Trophoblast cell (in vitro differentiated cells and primary cell): Measurements from ENCODE around the gene LRP4.
"Not testable (repeated sequence)": the region's sequence is repeated elsewhere in the genome, so short reads cannot be mapped to it uniquely, and the experiment has no call there.

Experiments used
- DNase-seq, 2 donors: peaks; one replicate each; pipeline ENCODE4 v3.0.0-alpha.2; 2016
- H2AFZ ChIP-seq: 2 replicates; pipeline ENCODE4 v1.6.1; 2013; ENCODE audit warnings: low read length, moderate library complexity, mild to moderate bottlenecking; ENCODE audit not compliant: insufficient read depth, poor library complexity
- H2AK5ac ChIP-seq: 2 replicates; pipeline ENCODE4 v1.6.1; 2013; ENCODE audit warnings: mild to moderate bottlenecking, low read length
- H2BK120ac ChIP-seq: 2 replicates; pipeline ENCODE4 v1.6.1; 2013; ENCODE audit warnings: low read length, mild to moderate bottlenecking, moderate library complexity; ENCODE audit not compliant: insufficient read depth, poor library complexity
- H2BK12ac ChIP-seq: 2 replicates; pipeline ENCODE4 v1.6.1; 2013; ENCODE audit warnings: mild to moderate bottlenecking, low read length, moderate library complexity
- H2BK5ac ChIP-seq: 2 replicates; pipeline ENCODE4 v1.6.1; 2013; ENCODE audit warnings: low read length, low read depth, moderate library complexity, mild to moderate bottlenecking; ENCODE audit not compliant: poor library complexity
- H3K14ac ChIP-seq: 2 replicates; pipeline ENCODE4 v1.6.1; 2013; ENCODE audit warnings: mild to moderate bottlenecking, low read length
- H3K18ac ChIP-seq: 2 replicates; pipeline ENCODE4 v1.6.1; 2013; ENCODE audit warnings: mild to moderate bottlenecking, low read length
- H3K23ac ChIP-seq: 2 replicates; pipeline ENCODE4 v1.6.1; 2013; ENCODE audit warnings: low read length
- H3K27ac ChIP-seq: 2 replicates; pipeline ENCODE4 v1.5.1; 2013; ENCODE audit warnings: low read depth, mild to moderate bottlenecking, inconsistent platforms, low read length, moderate library complexity
- H3K27me3 ChIP-seq: 2 replicates; pipeline ENCODE4 v1.6.1; 2013; ENCODE audit warnings: inconsistent platforms, mild to moderate bottlenecking, low read length, moderate library complexity; ENCODE audit not compliant: insufficient read depth
- H3K36me3 ChIP-seq, 2 experiments: 1 replicate in 1 of 2; 2 replicates in 1 of 2; pipeline ENCODE4 v1.6.1; 2013; ENCODE audit warnings: low read length in 2 of 2, mild to moderate bottlenecking in 2 of 2, moderate library complexity in 1 of 2; ENCODE audit not compliant: insufficient read depth in 2 of 2, control insufficient read depth in 1 of 2
- H3K4ac ChIP-seq: 2 replicates; pipeline ENCODE4 v1.6.1; 2013; ENCODE audit warnings: low read depth, mild to moderate bottlenecking, low read length, moderate library complexity
- H3K4me1 ChIP-seq, 2 experiments: 1 replicate in 1 of 2; 2 replicates in 1 of 2; pipeline ENCODE4 v1.6.1; 2013; ENCODE audit warnings: low read length in 2 of 2, mild to moderate bottlenecking in 2 of 2, moderate library complexity in 1 of 2; ENCODE audit not compliant: insufficient read depth in 2 of 2, control insufficient read depth in 1 of 2
- H3K4me2 ChIP-seq: 2 replicates; pipeline ENCODE4 v1.6.1; 2013; ENCODE audit warnings: inconsistent platforms, mild to moderate bottlenecking, low read length, moderate library complexity
- H3K4me3 ChIP-seq: 2 replicates; pipeline ENCODE4 v1.5.1; 2013; ENCODE audit warnings: mild to moderate bottlenecking, low read depth, low read length, inconsistent platforms
- H3K79me1 ChIP-seq: one replicate; pipeline ENCODE4 v1.6.1; 2013; ENCODE audit warnings: low read length
- H3K79me2 ChIP-seq: 2 replicates; pipeline ENCODE4 v1.6.1; 2013; ENCODE audit warnings: low read length, mild to moderate bottlenecking; ENCODE audit not compliant: control insufficient read depth, insufficient read depth, poor library complexity
- H3K9ac ChIP-seq: 2 replicates; pipeline ENCODE4 v1.6.1; 2013; ENCODE audit warnings: mild to moderate bottlenecking, low read length
- H3K9me3 ChIP-seq: 2 replicates; pipeline ENCODE4 v1.6.1; 2013; ENCODE audit warnings: low read depth, mild to moderate bottlenecking, control low read depth, inconsistent platforms, low read length; ENCODE audit not compliant: insufficient read depth
- H4K12ac ChIP-seq: 2 replicates; pipeline ENCODE4 v1.6.1; 2013; ENCODE audit warnings: low read depth, mild to moderate bottlenecking, low read length, moderate library complexity
- H4K8ac ChIP-seq: 2 replicates; pipeline ENCODE4 v1.6.1; 2013; ENCODE audit warnings: low read depth, mild to moderate bottlenecking, low read length, moderate library complexity
- H4K91ac ChIP-seq: one replicate; pipeline ENCODE4 v1.6.1; 2013; ENCODE audit warnings: low read depth, mild to moderate bottlenecking, low read length, moderate library complexity
- WGBS: extraction: QIAGEN DNeasy Blood & Tissue Kit; methylation state at CpG from one replicate; pipeline ENCODE4 v1.1.7; 2013; ENCODE audit warnings: missing lambda C conversion rate; ENCODE audit not compliant: insufficient read length, insufficient coverage; ENCODE audit errors: extremely low coverage; 5-methylcytosine and 5-hydroxymethylcytosine counted together

LRP4 gene

DNA sequence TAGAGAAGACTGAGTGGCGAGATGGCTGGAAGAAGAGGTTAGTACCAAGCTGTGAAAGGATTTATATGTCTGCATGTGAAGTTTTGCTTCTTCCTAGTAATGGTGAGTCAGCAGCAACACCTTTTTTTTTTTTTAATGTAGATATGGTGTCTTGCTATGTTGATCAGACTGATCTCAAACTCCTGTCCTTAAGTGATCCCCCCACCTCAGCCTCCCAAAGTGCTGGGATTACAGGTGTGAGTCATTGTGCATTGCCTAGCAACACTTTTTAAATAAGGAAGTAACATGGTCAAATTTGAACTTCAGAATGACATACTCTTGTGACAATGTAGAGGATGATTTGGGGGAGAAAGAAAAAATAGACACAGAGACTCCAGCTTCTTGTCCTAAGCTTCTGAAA is 11.7 kb upstream of the LRP4 start:
- H3K4me2 ChIP-seq: no peak overlapping the region
- H3K4me3 ChIP-seq: no peak overlapping the region
- H2BK5ac ChIP-seq: no peak overlapping the region
- no peaks in the 10 kb centered on the region for H3K79me1 ChIP-seq
- no CpG with 5 or more reads among the region's 1 CpG for WGBS
- no peak overlapping the region for H2AFZ ChIP-seq
- no peak overlapping the region for H3K23ac ChIP-seq
- H2BK120ac ChIP-seq: no peak overlapping the region
- no peaks in the 10 kb centered on the region for H3K9me3 ChIP-seq
- H3K27ac ChIP-seq: no peak overlapping the region
- H3K4ac ChIP-seq: no peak overlapping the region
- no peak overlapping the region for H3K9ac ChIP-seq
- no peak overlapping the region for H2AK5ac ChIP-seq
- no peaks in the 10 kb centered on the region for H3K27me3 ChIP-seq
- peaks cover 0 to 1% of the 10 kb centered on the region in 2 experiments for H3K36me3 ChIP-seq
- no peak overlapping the region for H4K8ac ChIP-seq
- H3K79me2 ChIP-seq: no peaks in the 10 kb centered on the region
- no peak overlapping the region for H4K12ac ChIP-seq
- H4K91ac ChIP-seq: no peak overlapping the region
- no peak overlapping the region for H3K14ac ChIP-seq
- no peaks in the 10 kb centered on the region for H3K4me1 ChIP-seq
- peak in 1 of 2 donors; percentile 44 for DNase-seq
- no peak overlapping the region for H3K18ac ChIP-seq
- H2BK12ac ChIP-seq: no peak overlapping the region

DNA sequence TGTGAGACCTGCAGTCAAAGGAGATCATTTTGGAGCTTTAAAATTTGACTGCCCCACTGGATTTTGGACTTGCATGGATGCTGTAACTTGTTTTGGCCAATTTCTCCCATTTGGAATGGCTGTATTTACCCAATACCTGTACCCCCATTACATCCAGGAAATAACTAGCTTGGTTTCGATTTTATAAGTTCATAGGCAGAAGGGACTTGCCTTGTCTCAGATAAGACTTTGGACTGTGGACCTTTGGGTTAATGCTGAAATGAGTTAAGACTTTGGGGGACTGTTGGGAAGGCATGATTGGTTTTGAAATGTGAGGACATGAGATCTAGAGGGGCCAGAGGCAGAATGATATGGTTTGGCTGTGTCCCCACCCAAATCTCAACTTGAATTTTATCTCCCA is 10.4 kb upstream of the LRP4 start:
- no CpG with 5 or more reads among the region's 1 CpG for WGBS
- H4K91ac ChIP-seq: not testable (repeated sequence)

DNA sequence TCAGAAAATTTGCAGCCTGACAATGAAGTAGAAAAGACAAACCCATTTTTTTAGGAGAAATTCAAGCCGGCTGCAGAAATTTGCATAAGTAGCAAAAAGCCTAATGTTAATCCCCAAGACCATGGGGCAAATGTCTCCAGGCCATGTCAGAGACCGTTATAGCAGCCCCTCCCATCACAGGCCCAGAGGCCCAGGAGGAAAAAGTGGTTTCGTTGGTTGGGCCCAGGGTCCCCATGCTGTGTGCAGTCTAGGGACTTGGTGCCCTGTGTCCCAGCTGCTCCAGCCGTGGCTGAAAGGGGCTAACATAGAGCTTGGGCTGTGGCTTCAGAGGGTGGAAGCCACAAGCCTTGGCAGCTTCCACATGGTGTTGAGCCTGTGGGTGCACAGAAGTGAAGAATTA is 9.6 kb upstream of the LRP4 start:
- not testable (repeated sequence) for H3K27ac ChIP-seq, H3K18ac ChIP-seq, H4K91ac ChIP-seq, H2BK120ac ChIP-seq, H3K79me2 ChIP-seq, H2AFZ ChIP-seq, H2AK5ac ChIP-seq, H2BK12ac ChIP-seq, H3K9me3 ChIP-seq, DNase-seq, H3K79me1 ChIP-seq, H3K9ac ChIP-seq, H4K8ac ChIP-seq, H3K23ac ChIP-seq, H3K27me3 ChIP-seq, H2BK5ac ChIP-seq, H3K4ac ChIP-seq, H3K4me1 ChIP-seq, H3K4me3 ChIP-seq, H3K4me2 ChIP-seq, H4K12ac ChIP-seq, H3K36me3 ChIP-seq, H3K14ac ChIP-seq
- no CpG with 5 or more reads among the region's 4 CpGs for WGBS

More for the DNA sequence above, 10.4 kb upstream of the LRP4 start:
- H3K23ac ChIP-seq, H2BK12ac ChIP-seq, DNase-seq, H3K9ac ChIP-seq, H3K4me1 ChIP-seq, H2BK5ac ChIP-seq, H4K12ac ChIP-seq, H3K14ac ChIP-seq, H3K27me3 ChIP-seq, H3K4me2 ChIP-seq, H3K27ac ChIP-seq, H3K4ac ChIP-seq, H4K8ac ChIP-seq, H3K79me2 ChIP-seq, H3K4me3 ChIP-seq, H3K36me3 ChIP-seq, H2AK5ac ChIP-seq, H3K79me1 ChIP-seq, H3K18ac ChIP-seq, H2AFZ ChIP-seq, H3K9me3 ChIP-seq, H2BK120ac ChIP-seq: not testable (repeated sequence)

DNA sequence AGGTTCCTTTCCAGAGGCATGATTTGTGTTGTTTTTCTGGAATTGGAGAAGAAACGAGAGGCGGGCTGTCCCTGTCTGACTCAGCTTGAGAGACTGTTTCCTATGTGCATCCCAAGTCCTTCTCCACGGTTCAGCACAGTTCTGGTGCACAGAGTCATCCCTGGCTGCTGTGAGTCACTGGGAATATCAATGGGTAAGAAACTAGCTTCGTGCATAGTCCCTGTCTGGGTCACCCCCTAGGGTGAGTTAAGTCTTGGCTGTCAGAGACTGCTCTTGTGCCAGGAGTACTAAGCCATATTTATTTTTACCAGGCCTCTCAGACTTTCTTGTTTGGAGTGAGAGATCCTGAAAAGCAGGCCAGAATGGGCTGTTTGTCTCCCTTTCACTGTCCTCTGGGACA is 2.4 kb upstream of the LRP4 start:
- no peak overlapping the region for H2AFZ ChIP-seq
- H3K27me3 ChIP-seq: no peaks in the 10 kb centered on the region
- no peak overlapping the region for H2AK5ac ChIP-seq
- H2BK12ac ChIP-seq: no peak overlapping the region
- no peak overlapping the region for H3K23ac ChIP-seq
- peaks cover 9 to 10% of the 10 kb centered on the region in 2 experiments for H3K4me1 ChIP-seq
- no peaks in the 10 kb centered on the region for H3K36me3 ChIP-seq
- no peak overlapping the region for H3K4me2 ChIP-seq
- H3K9ac ChIP-seq: no peak overlapping the region
- no peak overlapping the region for H4K12ac ChIP-seq
- DNase-seq: peak in 1 of 2 donors; percentile 18
- H3K4ac ChIP-seq: no peak overlapping the region
- no peak overlapping the region for H4K91ac ChIP-seq
- H3K9me3 ChIP-seq: no peaks in the 10 kb centered on the region
- peaks cover 6% of the 10 kb centered on the region for H3K79me2 ChIP-seq
- no peak overlapping the region for H3K18ac ChIP-seq
- peaks cover 4% of the 10 kb centered on the region for H3K79me1 ChIP-seq
- no peak overlapping the region for H4K8ac ChIP-seq
- no peak overlapping the region for H2BK120ac ChIP-seq
- no CpG with 5 or more reads among the region's 4 CpGs for WGBS
- no peak overlapping the region for H3K27ac ChIP-seq
- no peak overlapping the region for H3K14ac ChIP-seq
- no peak overlapping the region for H3K4me3 ChIP-seq
- H2BK5ac ChIP-seq: no peak overlapping the region
